Gastroesophageal sphincter (tissue), 3 donors: ENCODE measurements around the gene NAV2.

Experiments
- EP300 ChIP-seq: sonication (generic); formaldehyde crosslinking; IDR thresholded peaks from one replicate; pipeline ENCODE4 v1.6.1; 2017; ENCODE audit warnings: antibody characterized with exemption, mild to moderate bottlenecking
- POLR2A ChIP-seq, 2 donors: fragments of 450-650 bp; IDR thresholded peaks; one replicate each; pipeline ENCODE4 v1.6.1; 2017; ENCODE audit warnings: antibody characterized with exemption in 2 of 2, mild to moderate bottlenecking in 2 of 2, moderate library complexity in 1 of 2
- POLR2AphosphoS5 ChIP-seq: sonication (generic); formaldehyde crosslinking; IDR thresholded peaks from one replicate; pipeline ENCODE4 v1.6.1; 2017; ENCODE audit warnings: antibody characterized with exemption
- TF ChIP-seq, protein P1 (sequence below), 4 experiments: fragments of 200-600 bp in 2 of 4; fragments of 450-650 bp in 2 of 4; sonication (generic) in 1 of 4; IDR thresholded peaks; one replicate each; pipeline ENCODE4 v1.5.1; 2017 to 2019; ENCODE audit warnings: antibody characterized with exemption in 4 of 4, mild to moderate bottlenecking in 2 of 4, moderate library complexity in 2 of 4

DNA sequence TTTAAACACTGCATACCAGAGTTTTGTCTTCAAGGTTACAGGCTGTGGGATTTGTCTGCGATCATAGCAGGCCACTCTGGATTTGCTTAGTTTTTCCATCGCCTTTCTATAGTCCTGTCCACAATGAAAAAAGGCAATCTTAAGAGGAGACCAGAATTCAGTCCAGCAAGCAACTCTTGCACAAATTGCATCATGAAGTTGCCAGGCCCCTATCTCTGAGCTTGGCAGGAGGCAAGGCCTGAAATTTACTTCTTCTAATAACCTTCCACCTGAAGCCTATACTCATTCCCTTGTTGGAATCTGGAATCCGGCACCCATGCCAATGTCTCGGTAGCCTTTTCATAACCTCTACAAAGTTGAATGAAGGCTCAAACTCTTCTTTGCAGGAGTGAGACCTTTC is 100.1 kb downstream of the NAV2 start:
- TF ChIP-seq, protein P1, sequence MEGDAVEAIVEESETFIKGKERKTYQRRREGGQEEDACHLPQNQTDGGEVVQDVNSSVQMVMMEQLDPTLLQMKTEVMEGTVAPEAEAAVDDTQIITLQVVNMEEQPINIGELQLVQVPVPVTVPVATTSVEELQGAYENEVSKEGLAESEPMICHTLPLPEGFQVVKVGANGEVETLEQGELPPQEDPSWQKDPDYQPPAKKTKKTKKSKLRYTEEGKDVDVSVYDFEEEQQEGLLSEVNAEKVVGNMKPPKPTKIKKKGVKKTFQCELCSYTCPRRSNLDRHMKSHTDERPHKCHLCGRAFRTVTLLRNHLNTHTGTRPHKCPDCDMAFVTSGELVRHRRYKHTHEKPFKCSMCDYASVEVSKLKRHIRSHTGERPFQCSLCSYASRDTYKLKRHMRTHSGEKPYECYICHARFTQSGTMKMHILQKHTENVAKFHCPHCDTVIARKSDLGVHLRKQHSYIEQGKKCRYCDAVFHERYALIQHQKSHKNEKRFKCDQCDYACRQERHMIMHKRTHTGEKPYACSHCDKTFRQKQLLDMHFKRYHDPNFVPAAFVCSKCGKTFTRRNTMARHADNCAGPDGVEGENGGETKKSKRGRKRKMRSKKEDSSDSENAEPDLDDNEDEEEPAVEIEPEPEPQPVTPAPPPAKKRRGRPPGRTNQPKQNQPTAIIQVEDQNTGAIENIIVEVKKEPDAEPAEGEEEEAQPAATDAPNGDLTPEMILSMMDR (IDR thresholded peaks at IDR 0.05) = no peak
- TF ChIP-seq EP300 (no peak), POLR2A (IDR thresholded peaks at IDR 0.05) (no peak), POLR2AphosphoS5 (no peak)
